Aortic smooth muscle cell (primary cell): ENCODE measurements around the gene ANKRD22. TPM values are rescaled to one million over a fixed set of nuclear protein-coding genes. Genes with fewer than 3 reads are reported as not detected.

Experiments used
- total RNA-seq: library from RNA; depleted of rRNA; stranded (reverse); fragments of >200 nt; gene quantifications from 2 replicates; pipeline ENCODE4 v1.2.3, GENCODE V29; 2014

ANKRD22 gene
- total RNA-seq = 0.06 and 0.13 TPM in 2 replicates

DNA sequence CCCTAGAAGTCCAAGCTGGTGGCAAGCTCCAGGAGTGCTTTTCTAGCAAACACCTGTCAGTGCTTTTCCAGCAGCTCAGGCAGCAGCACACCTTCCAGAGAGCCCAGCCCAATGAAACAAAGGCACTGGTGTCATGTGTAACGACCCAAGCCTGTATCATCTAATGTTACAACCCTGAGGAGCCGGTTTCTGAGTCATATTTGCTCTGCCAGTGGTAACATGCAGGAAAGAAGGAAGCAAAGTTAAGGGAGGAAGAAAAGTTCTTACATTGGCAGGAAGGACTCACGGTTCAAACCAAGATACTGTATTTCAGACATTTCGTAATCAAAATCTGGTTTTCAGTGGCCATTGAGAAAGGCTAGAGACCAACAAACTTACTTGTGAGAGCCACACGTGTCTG lies at the start of gene ANKRD22:
ANKRD22 (minus strand) TSS at position 139 of the 400 bp plus-strand sequence. CDS start 237 bp downstream, outside the sequence.

DNA sequence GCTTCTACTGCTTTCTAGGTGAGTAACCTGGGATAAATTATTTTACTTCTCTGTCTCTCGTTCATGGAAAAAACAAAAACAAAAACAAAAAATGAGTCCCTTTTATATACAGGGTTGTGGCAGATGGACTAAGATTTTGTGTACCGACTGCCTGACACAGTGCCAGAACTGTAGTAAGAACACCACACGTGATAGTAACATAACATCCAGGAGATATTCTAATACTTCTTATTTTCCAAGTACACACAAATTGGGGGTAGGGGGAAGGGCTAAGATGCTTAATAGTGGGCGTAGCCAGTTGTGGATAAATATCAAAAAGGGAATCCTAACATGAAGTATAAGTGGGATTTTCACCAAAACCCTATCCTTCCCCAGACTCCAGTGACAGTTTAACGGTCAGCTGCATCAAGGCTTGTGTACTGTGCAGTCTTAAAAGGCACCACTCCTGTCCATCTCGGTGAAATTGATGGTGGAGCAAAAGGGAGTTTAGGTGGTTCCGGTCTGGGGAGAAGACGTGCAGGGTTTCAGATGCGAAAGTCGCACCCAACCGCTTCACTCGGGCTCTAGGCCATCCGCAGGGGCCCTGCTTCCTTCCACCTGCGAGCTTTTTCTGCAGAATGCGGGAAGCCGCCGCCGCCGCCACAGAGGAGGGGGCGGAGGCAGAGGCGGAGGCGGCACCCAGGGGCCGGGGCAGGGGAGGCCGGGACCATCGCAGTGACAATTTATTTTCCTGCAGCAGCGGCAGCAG lies 28.1 kb upstream of the ANKRD22 start, which contains the start of gene STAMBPL1:
STAMBPL1 (plus strand) TSS at position 712 of the 748 bp plus-strand sequence. CDS start 21,464 bp downstream, outside the sequence.

DNA sequence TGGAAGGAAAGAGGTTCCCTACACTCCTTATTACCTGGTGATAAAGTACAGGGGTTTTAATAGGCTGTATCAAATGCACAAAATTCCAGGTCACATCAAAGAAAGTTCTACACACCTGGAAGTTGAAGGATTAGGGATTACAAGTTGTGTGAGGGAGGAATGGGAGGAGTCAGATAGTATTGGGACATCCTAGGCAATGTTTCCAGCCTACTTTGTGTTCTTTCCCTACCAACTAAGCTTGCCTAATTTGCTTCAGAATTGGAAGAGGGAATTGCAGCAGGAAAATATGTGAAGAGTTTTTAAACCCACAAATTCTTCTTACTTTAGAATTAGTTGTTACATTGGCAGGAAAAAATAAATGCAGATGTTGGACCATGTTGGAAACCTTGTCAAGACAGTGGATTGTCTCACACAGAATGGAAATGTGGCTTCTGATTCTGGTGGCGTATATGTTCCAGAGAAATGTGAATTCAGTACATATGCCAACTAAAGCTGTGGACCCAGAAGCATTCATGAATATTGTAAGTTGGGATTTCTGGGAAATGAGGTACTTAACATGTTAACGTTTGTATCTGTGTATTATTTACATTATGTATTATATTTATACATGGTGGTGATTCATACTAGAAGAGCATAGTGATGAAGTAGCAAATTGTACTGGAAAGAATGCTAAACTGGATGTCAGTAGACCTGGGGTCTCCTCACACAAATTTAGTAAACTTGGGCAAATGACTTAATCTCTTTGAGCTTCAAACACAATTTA lies 48.9 kb downstream of the ANKRD22 start, which contains the start of gene LIPM:
LIPM (plus strand) TSS at position 208 of the 763 bp plus-strand sequence; CDS start at position 375, 167 bp downstream.

Other genes with a start within 250 kb of the ANKRD22 start
- not detected in 2 replicates for gene LIPF, start 187.4 kb downstream of the ANKRD22 start, total RNA-seq
- not detected in 2 replicates for gene LIPK, start 145.6 kb downstream of the ANKRD22 start, total RNA-seq
- not detected in 2 replicates for gene LIPN, start 91.8 kb downstream of the ANKRD22 start, total RNA-seq
- 0.13 TPM in 1 of 2 replicates, not detected in the other for gene LIPM, start 49.1 kb downstream of the ANKRD22 start, total RNA-seq
- 22.2 and 64.6 TPM in 2 replicates for gene STAMBPL1, start 28.4 kb upstream of the ANKRD22 start, total RNA-seq
- 113 and 260 TPM in 2 replicates for gene ACTA2, start 100.9 kb upstream of the ANKRD22 start, total RNA-seq
- 92.9 and 105 TPM in 2 replicates for gene FAS, start 139.0 kb upstream of the ANKRD22 start, total RNA-seq